B cell (primary cell): ENCODE measurements around the gene MTCL3.

Experiments
- ATAC-seq: fragments of 200-7000 bp; cut with Tn5 transposase; one replicate; pipeline ENCODE4 v1.10.0; 2021; ENCODE audit warnings: low read depth, mild to moderate bottlenecking, moderate number of reproducible peaks, moderate library complexity
- CTCF ChIA-PET: fragments of 350-600 bp; sonication (Branson Sonifier 250); formaldehyde crosslinking; loops from one replicate; lab custom pipeline; 2021; ENCODE audit warnings: antibody characterized with exemption, inconsistent platforms; lab: Charles Lee
- POLR2A ChIA-PET: fragments of 350-600 bp; sonication (Branson Sonifier 250); formaldehyde crosslinking; loops from one replicate; lab custom pipeline; 2021; ENCODE audit warnings: antibody characterized with exemption; lab: Charles Lee
- DNase-seq: peaks from one replicate; pipeline ENCODE4 v3.0.0; 2013
- H2AFZ ChIP-seq: 2 replicates; pipeline ENCODE4 v1.6.1; 2012; ENCODE audit warnings: mild to moderate bottlenecking, low read depth, low read length; ENCODE audit not compliant: insufficient read depth, poor library complexity, severe bottlenecking
- H3K27ac ChIP-seq, 2 donors: 1 replicate in 1 of 2; 2 replicates in 1 of 2; pipeline ENCODE4 v1.5.1; 2012 to 2013; ENCODE audit warnings: low read length in 2 of 2, mild to moderate bottlenecking in 2 of 2, moderate library complexity in 1 of 2
- H3K27me3 ChIP-seq, 4 experiments: fragments of 200-600 bp in 1 of 4; sonication (generic) in 1 of 4; replicated peaks in 1 of 4; 1 replicate in 2 of 4; 2 replicates in 2 of 4; pipeline versions ENCODE4 v1.6.1 to v1.7.0; 2013 to 2016; ENCODE audit warnings: low read length in 3 of 4, mild to moderate bottlenecking in 2 of 4, mixed read lengths in 1 of 4, moderate library complexity in 1 of 4; ENCODE audit not compliant: insufficient read depth in 4 of 4, control insufficient read depth in 3 of 4; ENCODE audit errors: control extremely low read depth in 1 of 4
- H3K36me3 ChIP-seq, 2 experiments: replicated peaks in 1 of 2; 1 replicate in 1 of 2; 2 replicates in 1 of 2; pipeline versions ENCODE4 v1.6.1 to v1.7.1; 2013; ENCODE audit warnings: low read length in 1 of 2; ENCODE audit not compliant: insufficient read depth in 2 of 2, control insufficient read depth in 1 of 2; ENCODE audit errors: control extremely low read depth in 1 of 2, extremely low read depth in 1 of 2
- H3K4me1 ChIP-seq, 2 donors: fragments of 200-600 bp in 1 of 2; sonication (generic) in 1 of 2; 1 replicate in 1 of 2; 2 replicates in 1 of 2; pipeline versions ENCODE4 v1.5.1 to v1.6.1; 2013 to 2017; ENCODE audit warnings: low read length in 2 of 2; ENCODE audit not compliant: control insufficient read depth in 2 of 2, insufficient read depth in 2 of 2
- H3K4me2 ChIP-seq: replicated peaks from 2 replicates; pipeline ENCODE3; 2012; ENCODE audit warnings: mild to moderate bottlenecking, low read depth, low read length; ENCODE audit not compliant: poor library complexity, severe bottlenecking
- H3K4me3 ChIP-seq, 5 experiments: fragments of 200-600 bp in 1 of 5; sonication (generic) in 1 of 5; 1 replicate in 3 of 5; 2 replicates in 2 of 5; pipeline versions ENCODE4 v1.5.1 to v1.7.0; 2011 to 2016; ENCODE audit warnings: low read length in 4 of 5, mild to moderate bottlenecking in 4 of 5, low read depth in 2 of 5, control low read depth in 1 of 5, moderate library complexity in 1 of 5; ENCODE audit not compliant: insufficient read depth in 1 of 5; ENCODE audit errors: control extremely low read depth in 1 of 5, extremely low read depth in 1 of 5
- H3K79me2 ChIP-seq: fragments of 200-600 bp; sonication (generic); one replicate; pipeline ENCODE4 v1.6.0; 2016; ENCODE audit warnings: low read length; ENCODE audit not compliant: control insufficient read depth, insufficient read depth
- H3K9ac ChIP-seq: fragments of 200-600 bp; sonication (generic); 2 replicates; pipeline ENCODE4 v1.6.1; 2017; ENCODE audit warnings: mild to moderate bottlenecking, low read length, moderate library complexity
- H3K9me3 ChIP-seq, 3 donors: one replicate each; pipeline versions ENCODE4 v1.6.1 to v1.7.1; 2013; ENCODE audit warnings: low read length in 2 of 3; ENCODE audit not compliant: control insufficient read depth in 2 of 3, insufficient read depth in 1 of 3; ENCODE audit errors: control extremely low read depth in 1 of 3
- H4K20me1 ChIP-seq: 2 replicates; pipeline ENCODE4 v1.6.0; 2012; ENCODE audit warnings: mild to moderate bottlenecking, low read length; ENCODE audit not compliant: insufficient read depth, control insufficient read depth, poor library complexity, severe bottlenecking
- H3K27ac Mint-ChIP-seq: one replicate; pipeline ENCODE4 v1.8.0; 2021; ENCODE audit warnings: mixed read lengths
- H3K27me3 Mint-ChIP-seq: one replicate; pipeline ENCODE4 v1.8.0; 2021; ENCODE audit warnings: mixed read lengths
- H3K4me1 Mint-ChIP-seq: one replicate; pipeline ENCODE4 v1.8.0; 2021; ENCODE audit warnings: mixed read lengths
- H3K4me3 Mint-ChIP-seq: one replicate; pipeline ENCODE4 v1.8.0; 2021; ENCODE audit warnings: mixed read lengths
- H3K9me3 Mint-ChIP-seq: one replicate; pipeline ENCODE4 v1.8.0; 2022; ENCODE audit warnings: mixed read lengths; ENCODE audit not compliant: insufficient read depth
- EZH2 ChIP-seq: IDR thresholded peaks from 2 replicates; pipeline ENCODE4 v1.6.1; 2012; ENCODE audit warnings: borderline replicate concordance, low read depth, mild to moderate bottlenecking, moderate library complexity, low read length; ENCODE audit not compliant: insufficient read depth, poor library complexity, severe bottlenecking
- WGBS: methylation state at CpG from one replicate; pipeline ENCODE4 v1.1.5; 2013; ENCODE audit warnings: missing lambda C conversion rate; ENCODE audit not compliant: insufficient coverage; 5-methylcytosine and 5-hydroxymethylcytosine counted together
- intact Hi-C: fragments of 100-400 bp; cut with micrococcal nuclease; formaldehyde crosslinking; loops from one replicate; pipeline ENCODE4 v1.10.0; 2022
- TF ChIP-seq, protein P1 (sequence below): fragments of 200-600 bp; IDR thresholded peaks from one replicate; pipeline ENCODE4 v1.8.0; 2022; ENCODE audit warnings: antibody characterized with exemption, mild to moderate bottlenecking

Gene MTCL3

DNA sequence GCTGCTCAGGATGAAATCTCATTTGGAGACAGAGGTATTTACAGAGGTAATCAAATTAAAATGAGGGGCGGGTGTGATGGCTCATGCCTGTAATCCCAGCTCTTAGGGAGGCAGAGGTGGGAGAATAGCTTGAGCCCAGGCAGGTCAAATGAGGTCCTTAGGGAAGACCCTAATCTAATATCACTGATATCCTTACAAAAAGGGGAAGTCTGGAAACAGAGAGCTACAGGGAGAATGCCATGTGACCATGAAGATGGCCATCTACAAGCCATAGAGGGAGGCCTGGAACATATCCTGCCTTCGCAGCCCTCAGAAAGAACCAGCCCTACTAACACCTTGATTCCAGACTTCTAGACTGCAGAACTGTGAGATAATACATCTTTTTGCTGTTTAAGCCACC is 8.3 kb downstream of the MTCL3 start:
- Mint-ChIP-seq H3K4me1 (peaks cover 12% of the 10 kb centered on the region), H3K4me3 (no peak overlapping the region), H3K27ac (no peak overlapping the region), H3K9me3 (no peaks in the 10 kb centered on the region), H3K27me3 (peaks cover 19% of the 10 kb centered on the region)
- Histone ChIP-seq H3K79me2 (no peaks in the 10 kb centered on the region), H2AFZ (no peak overlapping the region), H3K36me3 (no peaks in the 10 kb centered on the region), H4K20me1 (no peaks in the 10 kb centered on the region), H3K27me3 (peaks cover 0 to 24% (median 2%) of the 10 kb centered on the region in 4 experiments), H3K4me1 (peaks cover 9 to 11% of the 10 kb centered on the region in 2 donors), H3K27ac (no peak overlapping the region), H3K4me2 (no peak overlapping the region), H3K9ac (no peak overlapping the region), H3K4me3 (no peak overlapping the region), H3K9me3 (no peaks in the 10 kb centered on the region)
- CTCF ChIA-PET, result interaction anchor here (2.0 kb wide), 1 partner anchor 44 kb away, joined by 5 read pairs; no protein-coding TSS in a partner anchor
- 67% methylated on average over 1 of the region's 2 CpGs for WGBS
- DNase-seq, result no peak
- TF ChIP-seq, protein P1, sequence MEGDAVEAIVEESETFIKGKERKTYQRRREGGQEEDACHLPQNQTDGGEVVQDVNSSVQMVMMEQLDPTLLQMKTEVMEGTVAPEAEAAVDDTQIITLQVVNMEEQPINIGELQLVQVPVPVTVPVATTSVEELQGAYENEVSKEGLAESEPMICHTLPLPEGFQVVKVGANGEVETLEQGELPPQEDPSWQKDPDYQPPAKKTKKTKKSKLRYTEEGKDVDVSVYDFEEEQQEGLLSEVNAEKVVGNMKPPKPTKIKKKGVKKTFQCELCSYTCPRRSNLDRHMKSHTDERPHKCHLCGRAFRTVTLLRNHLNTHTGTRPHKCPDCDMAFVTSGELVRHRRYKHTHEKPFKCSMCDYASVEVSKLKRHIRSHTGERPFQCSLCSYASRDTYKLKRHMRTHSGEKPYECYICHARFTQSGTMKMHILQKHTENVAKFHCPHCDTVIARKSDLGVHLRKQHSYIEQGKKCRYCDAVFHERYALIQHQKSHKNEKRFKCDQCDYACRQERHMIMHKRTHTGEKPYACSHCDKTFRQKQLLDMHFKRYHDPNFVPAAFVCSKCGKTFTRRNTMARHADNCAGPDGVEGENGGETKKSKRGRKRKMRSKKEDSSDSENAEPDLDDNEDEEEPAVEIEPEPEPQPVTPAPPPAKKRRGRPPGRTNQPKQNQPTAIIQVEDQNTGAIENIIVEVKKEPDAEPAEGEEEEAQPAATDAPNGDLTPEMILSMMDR, result no peak
- no peak for TF ChIP-seq EZH2
- no peak for ATAC-seq
- POLR2A ChIA-PET, result no interaction called here
- intact Hi-C loops, result no loop called here

DNA sequence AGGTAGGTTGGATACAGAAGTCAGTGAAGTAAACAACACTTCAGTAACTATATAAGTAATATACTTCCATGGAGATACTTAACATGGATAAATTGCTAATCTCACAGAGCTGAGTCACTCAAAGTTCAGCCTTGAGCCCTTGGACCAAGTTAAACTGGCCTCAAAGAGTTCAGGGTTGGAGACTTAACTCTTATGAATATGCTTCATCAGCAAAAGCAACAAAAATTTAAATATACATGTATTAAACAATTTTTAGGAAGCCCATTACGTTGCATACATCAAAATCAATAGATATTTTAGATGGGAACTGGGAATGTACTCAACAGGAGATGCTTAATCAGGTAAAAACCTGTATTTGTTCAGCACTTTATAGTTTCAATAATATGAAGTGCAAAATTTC is 12.2 kb downstream of the MTCL3 start:
- Mint-ChIP-seq H3K4me3 (no peak overlapping the region), H3K9me3 (no peaks in the 10 kb centered on the region), H3K27me3 (peaks cover 4% of the 10 kb centered on the region), H3K4me1 (no peaks in the 10 kb centered on the region), H3K27ac (no peak overlapping the region)
- Histone ChIP-seq H3K9ac (no peak overlapping the region), H3K4me3 (no peak overlapping the region), H3K79me2 (no peaks in the 10 kb centered on the region), H3K27me3 (peaks cover 0 to 7% (median 0%) of the 10 kb centered on the region in 4 experiments), H4K20me1 (no peaks in the 10 kb centered on the region), H3K27ac (no peak overlapping the region), H3K9me3 (no peaks in the 10 kb centered on the region), H3K4me1 (no peaks in the 10 kb centered on the region), H3K4me2 (no peak overlapping the region), H2AFZ (no peak overlapping the region), H3K36me3 (no peaks in the 10 kb centered on the region)
- WGBS, result no CpG with 5 or more reads among the region's 1 CpG
- ATAC-seq (no peak), DNase-seq (no peak)
- no peak for TF ChIP-seq EZH2
- TF ChIP-seq, protein P1, result no peak
- ChIA-PET CTCF (no interaction called here), POLR2A (no interaction called here)
- intact Hi-C loops, result no loop called here
